ENCODE results near the gene ANO7. TPM values are rescaled to one million over a fixed set of nuclear protein-coding genes. Genes with fewer than 3 reads are reported as not detected.

The ANO7 gene
- total RNA-seq, 1 experiment from 2014 or later, result 5.2 TPM

DNA sequence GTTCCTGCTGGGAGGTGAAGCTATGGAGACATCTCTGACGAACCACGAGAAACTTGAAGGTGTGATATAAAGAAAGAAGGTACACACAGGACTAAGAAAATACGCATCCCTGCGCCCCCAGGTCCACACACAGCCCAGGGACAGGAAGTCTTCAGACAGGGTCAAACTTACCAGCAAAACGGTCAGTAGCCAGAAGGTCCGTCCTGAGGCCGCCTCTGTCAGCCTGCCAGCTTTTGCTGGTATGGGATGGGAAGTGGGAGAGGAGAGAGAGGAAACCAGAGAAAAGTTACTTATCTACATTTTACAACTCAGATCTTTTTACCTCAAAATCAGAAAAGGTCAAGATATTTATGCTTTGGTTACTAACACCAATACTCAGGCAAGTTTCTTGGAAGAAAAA lies 79.8 kb downstream of the ANO7 start:
- DNase-seq, result peak; percentile 20

More for the DNA sequence above, 79.8 kb downstream of the ANO7 start:
- H4K8ac ChIP-seq (replicated peaks; ENCODE audit: insufficient read length, low read depth, low read length), result no peak overlapping the region
- no peak overlapping the region for H2BK15ac ChIP-seq (ENCODE audit: low read depth, low read length)
- no CpG with 5 or more reads among the region's 7 CpGs for WGBS (ENCODE audit: extremely low coverage, insufficient read length, low lambda C conversion rate)
- TF ChIP-seq, protein P1, sequence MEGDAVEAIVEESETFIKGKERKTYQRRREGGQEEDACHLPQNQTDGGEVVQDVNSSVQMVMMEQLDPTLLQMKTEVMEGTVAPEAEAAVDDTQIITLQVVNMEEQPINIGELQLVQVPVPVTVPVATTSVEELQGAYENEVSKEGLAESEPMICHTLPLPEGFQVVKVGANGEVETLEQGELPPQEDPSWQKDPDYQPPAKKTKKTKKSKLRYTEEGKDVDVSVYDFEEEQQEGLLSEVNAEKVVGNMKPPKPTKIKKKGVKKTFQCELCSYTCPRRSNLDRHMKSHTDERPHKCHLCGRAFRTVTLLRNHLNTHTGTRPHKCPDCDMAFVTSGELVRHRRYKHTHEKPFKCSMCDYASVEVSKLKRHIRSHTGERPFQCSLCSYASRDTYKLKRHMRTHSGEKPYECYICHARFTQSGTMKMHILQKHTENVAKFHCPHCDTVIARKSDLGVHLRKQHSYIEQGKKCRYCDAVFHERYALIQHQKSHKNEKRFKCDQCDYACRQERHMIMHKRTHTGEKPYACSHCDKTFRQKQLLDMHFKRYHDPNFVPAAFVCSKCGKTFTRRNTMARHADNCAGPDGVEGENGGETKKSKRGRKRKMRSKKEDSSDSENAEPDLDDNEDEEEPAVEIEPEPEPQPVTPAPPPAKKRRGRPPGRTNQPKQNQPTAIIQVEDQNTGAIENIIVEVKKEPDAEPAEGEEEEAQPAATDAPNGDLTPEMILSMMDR (conservative IDR thresholded peaks at IDR 0.05), result no peak
- H3K27ac Mint-ChIP-seq, result peak overlapping the region in 2 of 3 experiments; percentile 55 to 62; a peak in 3 of 7 replicates
- H4K91ac ChIP-seq (ENCODE audit: insufficient read length, low read depth, low read length), result no peak overlapping the region
- H2BK120ac ChIP-seq (ENCODE audit: low read depth, low read length, poor library complexity, severe bottlenecking), result no peak overlapping the region
- peaks cover 29 to 39% of the 10 kb centered on the region in 2 experiments for H3K4me1 Mint-ChIP-seq
- H3K4me1 ChIP-seq (ENCODE audit: insufficient read depth, low read length), result no peaks in the 10 kb centered on the region; the same call in 1 of the 2 replicates
- H4K20me1 ChIP-seq (ENCODE audit: control insufficient read depth, insufficient read depth, insufficient read length), result peaks cover 2% of the 10 kb centered on the region
- no peak overlapping the region for H3K9ac ChIP-seq (ENCODE audit: extremely low read depth, insufficient read length, low read length)
- no peak overlapping the region for H3T11ph ChIP-seq (ENCODE audit: low read length)
- H3K14ac ChIP-seq (ENCODE audit: insufficient read depth, low read length), result no peak overlapping the region
- no peak overlapping the region for H3K18ac ChIP-seq (ENCODE audit: insufficient read length, low read depth, low read length)
- peaks cover 15% of the 10 kb centered on the region; the same call in 1 of the 2 replicates for H3K79me2 ChIP-seq (ENCODE audit: insufficient read depth, low read length)
- no peak overlapping the region for H3K56ac ChIP-seq (ENCODE audit: insufficient read length, low read depth, low read length)
- no peak overlapping the region for H2BK5ac ChIP-seq (ENCODE audit: insufficient read length, low read length)
- H2BK12ac ChIP-seq (ENCODE audit: insufficient read length, low read depth, low read length), result no peak overlapping the region
- no peak overlapping the region for H4K5ac ChIP-seq (ENCODE audit: insufficient read length, low read depth, low read length)
- peaks cover 29 to 49% (median 35%) of the 10 kb centered on the region in 3 experiments; a peak in 6 of 7 replicates for H3K36me3 Mint-ChIP-seq (ENCODE audit: insufficient read depth in 1 of 3, low read depth in 3 of 3)
- no peaks in the 10 kb centered on the region for H3K9me3 ChIP-seq (ENCODE audit: control insufficient read depth, low read depth, low read length)
- no peak overlapping the region for H2AK5ac ChIP-seq (ENCODE audit: insufficient read length, low read length)
- H3K27ac ChIP-seq (ENCODE audit: insufficient read length, low read depth, low read length), result no peak overlapping the region
- H3K23ac ChIP-seq (ENCODE audit: insufficient read length, low read depth, low read length), result no peak overlapping the region
- H3K27me3 ChIP-seq (ENCODE audit: insufficient read depth, low read length), result no peaks in the 10 kb centered on the region
- H3K79me1 ChIP-seq (ENCODE audit: insufficient read depth, low read depth, low read length, poor library complexity, severe bottlenecking), result peaks cover 8% of the 10 kb centered on the region
- no peaks in the 10 kb centered on the region for H3K9me3 Mint-ChIP-seq
- H3K4me2 ChIP-seq (ENCODE audit: insufficient read depth, insufficient read length, low read length), result no peak overlapping the region
- H2BK20ac ChIP-seq (ENCODE audit: low read depth, low read length, poor library complexity, severe bottlenecking), result no peak overlapping the region
- H3K23me2 ChIP-seq (ENCODE audit: insufficient read length, low read depth, low read length, poor library complexity, severe bottlenecking), result peaks cover 6% of the 10 kb centered on the region
- H3K27me3 Mint-ChIP-seq (ENCODE audit: low read depth), result no peaks in the 10 kb centered on the region
- H3K4me3 Mint-ChIP-seq, result no peak overlapping the region
- no peak overlapping the region for H2AFZ ChIP-seq (ENCODE audit: low read length)
- no peak overlapping the region for H3K4ac ChIP-seq (ENCODE audit: low read depth, low read length)
